AG04449 (cell line): ENCODE results near the gene UQCC3.
A peak's percentile ranks its signal among the peaks of the same experiment; 100 is the strongest.
"Not testable (repeated sequence)": the region's sequence is repeated elsewhere in the genome, so short reads cannot be mapped to it uniquely, and the experiment has no call there.

Experiments used
- CTCF ChIA-PET: fragments of 350-600 bp; formaldehyde crosslinking; extraction: SDS; loops from one replicate; lab custom pipeline; 2021; ENCODE audit warnings: antibody characterized with exemption; lab: Yijun Ruan, JAX
- POLR2A ChIA-PET: fragments of 400-600, 350-600 bp; formaldehyde crosslinking; extraction: SDS; loops from one replicate; lab custom pipeline; 2020; ENCODE audit warnings: antibody characterized with exemption, inconsistent platforms; lab: Yijun Ruan, JAX
- DNase-seq: peaks from one replicate; pipeline ENCODE4 v3.0.0-alpha.2; 2010; ENCODE audit warnings: low read depth, low spot score
- H3K4me3 ChIP-seq: 2 replicates; pipeline ENCODE4 v1.5.1; 2011; ENCODE audit warnings: low read depth, mild to moderate bottlenecking, control low read depth, low read length
- TF ChIP-seq, protein P1 (sequence below): IDR thresholded peaks from one replicate; pipeline ENCODE4 v1.5.1; 2011; ENCODE audit warnings: mild to moderate bottlenecking, moderate library complexity, low read length, control low read depth, inconsistent platforms; ENCODE audit not compliant: insufficient read depth; ENCODE audit errors: missing control alignments

UQCC3 gene

DNA sequence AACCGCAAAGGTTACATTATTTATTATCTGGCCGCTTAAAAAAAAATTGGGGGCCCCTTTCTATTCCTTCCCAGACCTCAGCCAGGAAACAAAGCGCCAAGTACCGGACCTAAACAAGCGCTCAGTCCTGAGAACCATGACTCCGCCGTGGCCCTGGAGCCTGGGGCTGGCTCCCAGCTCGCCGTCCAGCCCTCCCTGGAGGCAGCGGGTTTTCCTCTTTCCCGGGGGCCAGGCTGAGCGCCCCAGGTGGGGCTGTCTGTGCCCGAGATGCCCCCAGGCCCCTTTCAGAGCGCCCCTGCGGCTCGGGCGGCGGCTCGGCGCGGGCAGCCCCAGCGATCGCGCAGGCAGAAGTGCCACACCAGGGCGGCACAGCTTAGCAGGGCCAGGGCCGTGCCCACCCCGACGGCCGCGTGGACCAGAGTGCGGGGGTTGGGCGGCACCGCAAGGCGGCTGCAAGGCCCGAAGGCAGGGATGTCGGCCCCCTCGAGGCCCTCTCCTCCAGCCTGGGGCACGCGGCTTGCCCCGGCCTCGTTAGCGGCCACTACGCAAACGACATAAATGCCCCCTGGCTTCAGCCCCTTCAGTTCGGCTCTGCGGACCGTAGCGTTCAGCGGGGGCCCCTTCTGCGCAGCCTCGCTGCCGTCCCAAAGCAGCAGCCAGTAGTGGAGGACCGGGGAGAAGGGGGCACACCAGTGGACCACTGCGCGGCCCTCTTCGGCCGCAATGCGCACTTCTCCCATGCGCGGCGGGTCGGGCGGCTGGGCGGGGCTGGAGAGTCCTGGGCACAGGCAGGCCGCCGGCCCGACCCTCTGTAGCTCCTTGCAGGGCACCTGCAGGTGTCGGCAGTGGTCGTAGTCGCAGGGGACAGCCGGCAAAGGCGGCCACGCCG lies 16.3 kb downstream of the UQCC3 start:
- ChIA-PET POLR2A (interaction anchor here (1.1 to 3.6 kb wide), 2 partner anchors 23 kb away, joined by 3 to 43 read pairs; partner anchors contain the start of genes C11orf98 and CSKMT), CTCF (interaction anchor here (1.1 to 10.7 kb wide), 7 partner anchors 6 to 294 kb away, joined by 3 to 152 read pairs (median 6); partner anchors contain the start of genes BSCL2, GNG3, LBHD1 and UBXN1)
- peak overlapping the region; percentile 9; the same call in 1 of the 2 replicates for H3K4me3 ChIP-seq
- DNase-seq, result no peak
- TF ChIP-seq, protein P1, sequence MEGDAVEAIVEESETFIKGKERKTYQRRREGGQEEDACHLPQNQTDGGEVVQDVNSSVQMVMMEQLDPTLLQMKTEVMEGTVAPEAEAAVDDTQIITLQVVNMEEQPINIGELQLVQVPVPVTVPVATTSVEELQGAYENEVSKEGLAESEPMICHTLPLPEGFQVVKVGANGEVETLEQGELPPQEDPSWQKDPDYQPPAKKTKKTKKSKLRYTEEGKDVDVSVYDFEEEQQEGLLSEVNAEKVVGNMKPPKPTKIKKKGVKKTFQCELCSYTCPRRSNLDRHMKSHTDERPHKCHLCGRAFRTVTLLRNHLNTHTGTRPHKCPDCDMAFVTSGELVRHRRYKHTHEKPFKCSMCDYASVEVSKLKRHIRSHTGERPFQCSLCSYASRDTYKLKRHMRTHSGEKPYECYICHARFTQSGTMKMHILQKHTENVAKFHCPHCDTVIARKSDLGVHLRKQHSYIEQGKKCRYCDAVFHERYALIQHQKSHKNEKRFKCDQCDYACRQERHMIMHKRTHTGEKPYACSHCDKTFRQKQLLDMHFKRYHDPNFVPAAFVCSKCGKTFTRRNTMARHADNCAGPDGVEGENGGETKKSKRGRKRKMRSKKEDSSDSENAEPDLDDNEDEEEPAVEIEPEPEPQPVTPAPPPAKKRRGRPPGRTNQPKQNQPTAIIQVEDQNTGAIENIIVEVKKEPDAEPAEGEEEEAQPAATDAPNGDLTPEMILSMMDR, result no peak

DNA sequence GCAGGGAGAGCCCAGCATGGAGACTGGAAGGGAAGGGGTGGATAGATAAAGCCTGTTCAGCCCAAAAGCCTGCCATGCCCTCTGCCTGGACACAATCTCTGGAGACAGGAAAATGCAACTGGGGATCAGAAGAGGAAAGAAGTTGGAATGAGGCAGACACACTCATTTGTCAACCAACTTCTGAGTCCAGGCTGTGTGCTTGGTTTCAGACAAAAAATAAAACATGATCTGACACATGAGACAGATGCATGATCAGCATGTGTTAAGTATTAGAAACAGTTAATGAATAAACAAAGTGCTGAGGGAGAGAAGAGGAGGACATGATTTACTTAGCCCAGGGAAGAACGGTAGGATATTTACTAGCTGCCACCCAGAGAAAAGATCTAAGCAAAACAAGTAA lies 17.0 kb downstream of the UQCC3 start:
- ChIA-PET POLR2A (interaction anchor here (2.0 to 3.6 kb wide), 4 partner anchors 18 to 153 kb away, joined by 6 to 43 read pairs (median 12); partner anchors contain the start of genes BSCL2, C11orf98 and CSKMT), CTCF (interaction anchor here (1.2 to 10.7 kb wide), 7 partner anchors 7 to 295 kb away, joined by 3 to 152 read pairs (median 8); partner anchors contain the start of genes BSCL2, GNG3, LBHD1 and UBXN1)
- peak overlapping the region; percentile 9; the same call in 1 of the 2 replicates for H3K4me3 ChIP-seq
- no peak for DNase-seq
- TF ChIP-seq, protein P1, result no peak

DNA sequence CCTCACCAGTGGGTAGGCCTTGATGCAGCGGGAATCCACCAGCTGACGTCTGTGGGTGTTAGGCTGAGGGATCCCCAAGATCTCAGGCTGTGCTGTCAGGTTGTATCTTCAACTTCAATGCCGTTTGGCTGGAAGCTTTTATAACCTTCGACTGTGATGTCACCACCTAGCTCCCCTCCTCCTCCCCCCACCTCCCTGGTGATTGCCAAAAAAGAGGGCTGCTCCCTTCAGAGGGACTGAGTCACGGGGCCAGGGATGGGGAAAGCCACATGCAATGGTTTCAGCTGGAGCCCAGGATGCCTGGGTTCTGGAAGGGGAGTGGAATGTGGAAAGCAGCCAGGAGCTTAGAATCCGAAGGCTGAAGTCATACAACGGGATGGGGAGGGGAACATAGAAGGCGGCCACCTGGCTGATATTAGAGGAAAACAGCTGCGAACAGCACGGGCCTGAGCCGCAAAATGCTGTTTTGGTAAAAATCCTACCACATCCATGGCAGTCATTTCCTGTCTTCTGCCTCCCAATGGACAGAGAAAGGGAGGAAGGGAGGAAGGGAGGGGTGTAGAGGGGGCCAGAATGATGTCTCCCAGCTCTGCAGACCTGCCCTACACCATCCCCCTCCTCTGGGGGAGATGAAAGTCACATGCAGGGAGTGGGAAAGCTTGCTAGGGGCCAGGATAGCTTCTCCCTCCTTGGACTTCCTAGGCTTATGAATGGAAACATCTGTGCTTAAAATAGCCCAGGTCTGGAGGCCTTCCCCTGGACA lies 18.1 kb downstream of the UQCC3 start, which contains the start of gene LRRN4CL:
TSS of gene LRRN4CL (minus strand) at position 110 of the 763 bp plus-strand sequence. CDS start 1,022 bp downstream, outside the sequence.
- POLR2A ChIA-PET, result interaction anchor here (0.8 to 3.6 kb wide), 14 partner anchors 9 to 152 kb away, joined by 3 to 43 read pairs (median 5); partner anchors contain the start of genes B3GAT3, BSCL2, C11orf98 and CSKMT
- H3K4me3 ChIP-seq, result peak within 1 kb of the TSS; percentile 45
- TF ChIP-seq, protein P1, result no peak
- no peak for DNase-seq
- CTCF ChIA-PET, result interaction anchor here (0.6 to 10.7 kb wide), 13 partner anchors 8 to 310 kb away, joined by 3 to 152 read pairs (median 6); partner anchors contain the start of genes BSCL2, GNG3, LBHD1 and TUT1

DNA sequence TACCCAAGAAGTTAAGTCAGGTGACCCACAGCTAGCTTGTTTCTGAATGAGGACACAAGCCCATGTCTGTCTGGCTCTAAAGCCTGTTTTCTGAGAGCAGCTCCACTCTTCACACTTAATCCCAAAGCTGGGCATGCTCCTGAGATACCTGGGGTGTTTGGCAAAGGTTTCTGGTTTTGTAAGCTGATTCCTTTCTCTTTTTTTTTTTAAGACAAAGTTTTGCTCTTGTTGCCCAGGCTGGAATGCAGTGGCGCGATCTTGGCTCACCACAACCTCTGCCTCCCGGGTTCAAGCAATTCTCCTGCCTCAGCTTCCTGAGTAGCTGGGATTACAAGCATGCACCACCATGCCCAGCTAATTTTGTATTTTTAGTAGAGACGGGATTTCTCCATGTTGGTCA lies 22.2 kb downstream of the UQCC3 start:
- not testable (repeated sequence) for H3K4me3 ChIP-seq, DNase-seq
- CTCF ChIA-PET, result interaction anchor here (0.5 to 10.7 kb wide), 15 partner anchors 11 to 312 kb away, joined by 3 to 152 read pairs (median 6); partner anchors contain the start of genes BSCL2, C11orf98, CSKMT and GNG3
- POLR2A ChIA-PET, result interaction anchor here (0.8 to 1.8 kb wide), 3 partner anchors 11 to 29 kb away, joined by 3 to 6 read pairs (median 5); partner anchors contain the start of genes C11orf98, CSKMT and LBHD1

DNA sequence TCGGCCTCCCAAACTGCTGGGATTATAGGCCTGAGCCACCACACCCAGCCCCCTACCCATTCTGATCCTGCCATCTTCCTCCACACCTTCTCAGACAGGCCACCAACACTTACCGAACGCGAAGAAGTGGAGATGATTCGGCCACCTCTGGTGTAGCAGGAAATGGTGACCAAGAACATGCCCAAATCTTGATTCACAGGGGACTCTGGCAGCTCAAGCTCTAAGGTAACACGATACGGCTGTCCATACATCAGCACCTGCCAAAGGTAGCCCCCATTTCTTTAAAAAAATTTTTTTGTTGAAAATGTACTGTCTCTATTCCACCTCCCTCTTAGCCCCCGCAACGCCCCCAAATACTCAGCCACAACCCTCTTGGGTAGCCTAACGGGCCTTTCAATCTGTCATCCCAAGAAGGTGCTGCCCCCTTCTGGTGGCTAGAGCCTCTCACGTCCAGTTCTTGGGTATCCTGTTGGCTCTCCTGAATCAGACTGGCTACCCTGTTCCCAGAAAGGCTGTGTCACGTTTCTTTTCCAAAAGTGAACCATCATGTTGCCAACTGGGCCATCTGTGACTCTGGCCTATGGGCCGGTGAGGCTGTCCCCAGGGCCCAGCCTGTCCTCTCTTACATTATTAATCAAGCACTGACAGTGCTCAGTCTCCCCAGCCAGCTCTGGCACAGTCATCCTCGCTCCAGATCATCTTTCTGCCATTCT lies 23.1 kb downstream of the UQCC3 start:
- no peak overlapping the region for H3K4me3 ChIP-seq
- ChIA-PET CTCF (interaction anchor here (0.6 to 10.7 kb wide), 24 partner anchors 10 to 313 kb away, joined by 3 to 152 read pairs (median 4); partner anchors contain the start of genes BSCL2, C11orf98, CSKMT and GNG3), POLR2A (interaction anchor here (0.6 to 1.8 kb wide), 4 partner anchors 10 to 30 kb away, joined by 3 to 6 read pairs (median 4); partner anchors contain the start of genes C11orf98, CSKMT and LBHD1)
- TF ChIP-seq, protein P1, result peak; percentile 84
- DNase-seq, result no peak
